HEK293T (cell line): ENCODE results near the gene CTSH.
A peak's percentile ranks its signal among the peaks of the same experiment; 100 is the strongest.

ENCODE experiments used
- CTCF ChIA-PET: fragments of 350-600 bp; formaldehyde crosslinking; extraction: SDS; loops from one replicate; lab custom pipeline; 2021; ENCODE audit warnings: antibody characterized with exemption, inconsistent platforms; lab: Yijun Ruan, JAX
- POLR2A ChIA-PET: fragments of 350-600 bp; formaldehyde crosslinking; extraction: SDS; loops from one replicate; lab custom pipeline; 2020; ENCODE audit warnings: antibody characterized with exemption, inconsistent platforms; lab: Yijun Ruan, JAX
- DNase-seq: peaks from one replicate; pipeline ENCODE4 v3.0.0; 2012; ENCODE audit warnings: mixed read lengths; ENCODE audit errors: extremely low spot score
- ARNT ChIP-seq: fragments of 450-650 bp; IDR thresholded peaks from 2 replicates; pipeline ENCODE4 v1.6.1; 2017; ENCODE audit warnings: mild to moderate bottlenecking
- BHLHE40 ChIP-seq: fragments of 450-650 bp; IDR thresholded peaks from 2 replicates; pipeline ENCODE4 v1.6.1; 2016; ENCODE audit warnings: mild to moderate bottlenecking, moderate library complexity, borderline replicate concordance
- CTBP1 ChIP-seq: fragments of 450-650 bp; IDR thresholded peaks from 2 replicates; pipeline ENCODE4 v1.6.1; 2016; ENCODE audit warnings: borderline replicate concordance
- ELF4 ChIP-seq: fragments of 450-650 bp; IDR thresholded peaks from 2 replicates; pipeline ENCODE4 v1.6.1; 2017; ENCODE audit warnings: antibody characterized with exemption
- FOXA1 ChIP-seq: fragments of 450-650 bp; IDR thresholded peaks from 2 replicates; pipeline ENCODE4 v1.6.1; 2016; ENCODE audit warnings: mild to moderate bottlenecking
- FOXK2 ChIP-seq: fragments of 450-650 bp; IDR thresholded peaks from 2 replicates; pipeline ENCODE4 v1.6.1; 2016; ENCODE audit warnings: mild to moderate bottlenecking
- FOXM1 ChIP-seq: fragments of 450-650 bp; IDR thresholded peaks from 2 replicates; pipeline ENCODE4 v1.6.1; 2017; ENCODE audit warnings: mild to moderate bottlenecking, borderline replicate concordance
- HDGF ChIP-seq: fragments of 450-650 bp; IDR thresholded peaks from 2 replicates; pipeline ENCODE4 v1.6.1; 2017; ENCODE audit warnings: antibody characterized with exemption, borderline replicate concordance
- L3MBTL2 ChIP-seq: fragments of 450-650 bp; conservative IDR thresholded peaks from 2 replicates; pipeline ENCODE4 v1.6.1; 2016; ENCODE audit warnings: mild to moderate bottlenecking
- LEF1 ChIP-seq: fragments of 450-650 bp; IDR thresholded peaks from 2 replicates; pipeline ENCODE4 v1.6.1; 2017; ENCODE audit warnings: mild to moderate bottlenecking, borderline replicate concordance
- NFRKB ChIP-seq: fragments of 450-650 bp; IDR thresholded peaks from 2 replicates; pipeline ENCODE4 v1.6.1; 2016; ENCODE audit warnings: mild to moderate bottlenecking, moderate library complexity
- SP1 ChIP-seq: fragments of 450-650 bp; IDR thresholded peaks from 2 replicates; pipeline ENCODE4 v1.6.1; 2017
- SUZ12 ChIP-seq: fragments of 450-650 bp; IDR thresholded peaks from 2 replicates; pipeline ENCODE4 v1.6.1; 2016; ENCODE audit warnings: mild to moderate bottlenecking
- TARDBP ChIP-seq: fragments of 450-650 bp; IDR thresholded peaks from 2 replicates; pipeline ENCODE4 v1.6.1; 2016
- ZNF384 ChIP-seq: fragments of 450-650 bp; IDR thresholded peaks from 2 replicates; pipeline ENCODE4 v1.6.1; 2016
- TF ChIP-seq, protein P1 (sequence below): fragments of 450-650 bp; IDR thresholded peaks from 2 replicates; pipeline ENCODE4 v1.6.1; 2016

Gene CTSH

DNA sequence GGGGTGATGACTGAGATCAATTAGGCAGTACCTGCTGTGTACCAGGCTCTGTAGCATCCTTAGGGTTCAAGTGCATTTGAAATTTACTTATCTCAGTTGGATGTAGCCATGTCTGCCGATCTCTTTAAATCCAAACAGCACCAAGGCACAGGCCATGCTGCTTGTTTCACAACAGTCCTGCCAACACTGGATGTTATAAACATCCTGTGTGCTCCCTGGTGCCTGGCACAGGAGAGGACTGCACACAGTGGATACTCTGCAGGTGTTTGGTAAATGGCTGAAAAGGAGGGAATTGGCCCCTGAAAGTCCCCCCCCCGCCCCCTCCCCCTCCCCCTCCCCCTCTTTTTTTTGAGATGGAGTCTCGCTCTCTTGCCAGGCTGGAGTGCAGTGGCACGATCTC, 27.0 kb downstream of the CTSH start:
- TF ChIP-seq BHLHE40 = no peak
- TF ChIP-seq, protein P1, sequence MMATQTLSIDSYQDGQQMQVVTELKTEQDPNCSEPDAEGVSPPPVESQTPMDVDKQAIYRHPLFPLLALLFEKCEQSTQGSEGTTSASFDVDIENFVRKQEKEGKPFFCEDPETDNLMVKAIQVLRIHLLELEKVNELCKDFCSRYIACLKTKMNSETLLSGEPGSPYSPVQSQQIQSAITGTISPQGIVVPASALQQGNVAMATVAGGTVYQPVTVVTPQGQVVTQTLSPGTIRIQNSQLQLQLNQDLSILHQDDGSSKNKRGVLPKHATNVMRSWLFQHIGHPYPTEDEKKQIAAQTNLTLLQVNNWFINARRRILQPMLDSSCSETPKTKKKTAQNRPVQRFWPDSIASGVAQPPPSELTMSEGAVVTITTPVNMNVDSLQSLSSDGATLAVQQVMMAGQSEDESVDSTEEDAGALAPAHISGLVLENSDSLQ = no peak
- no peak for TF ChIP-seq HDGF
- no peak for TF ChIP-seq FOXA1
- TF ChIP-seq TARDBP = no peak
- TF ChIP-seq FOXM1 = no peak
- TF ChIP-seq NFRKB = no peak
- TF ChIP-seq ARNT = no peak
- no peak for TF ChIP-seq LEF1
- TF ChIP-seq L3MBTL2 = no peak
- TF ChIP-seq ZNF384 = no peak
- no peak for TF ChIP-seq SP1
- TF ChIP-seq SUZ12 = no peak
- TF ChIP-seq ELF4 = no peak
- ChIA-PET CTCF (no interaction called here), POLR2A (no interaction called here)
- no peak for DNase-seq

DNA sequence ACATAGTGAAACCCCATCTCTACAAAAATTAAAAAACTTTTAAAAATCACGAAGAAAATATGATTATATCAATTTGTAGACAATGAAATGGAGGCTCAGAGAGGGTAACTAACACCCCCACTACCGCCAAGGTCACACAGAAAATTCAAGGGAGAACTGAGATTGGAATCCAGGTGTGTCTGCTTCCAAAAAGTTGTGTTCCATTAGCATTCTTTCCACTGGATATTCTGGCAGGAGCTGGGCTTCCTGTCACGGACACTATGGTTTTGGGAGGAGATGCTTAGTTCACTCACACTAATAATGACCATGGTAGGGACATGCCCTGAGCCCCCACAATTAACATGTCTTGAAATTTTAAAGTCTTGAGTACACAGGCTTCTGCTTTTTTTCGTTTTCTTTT, 28.8 kb downstream of the CTSH start:
- DNase-seq = no peak
- ChIA-PET POLR2A (no interaction called here), CTCF (interaction anchor here (0.6 to 2.4 kb wide), 2 partner anchors 63 to 112 kb away, joined by 3 to 7 read pairs; no protein-coding TSS in a partner anchor)
- TF ChIP-seq CTBP1 = no peak
- TF ChIP-seq SP1 = no peak
- TF ChIP-seq ARNT = no peak
- TF ChIP-seq LEF1 = no peak
- no peak for TF ChIP-seq HDGF
- TF ChIP-seq, protein P1 = no peak
- TF ChIP-seq TARDBP = no peak
- TF ChIP-seq ELF4 = no peak
- TF ChIP-seq NFRKB = no peak
- no peak for TF ChIP-seq FOXA1
- no peak for TF ChIP-seq SUZ12
- no peak for TF ChIP-seq BHLHE40
- no peak for TF ChIP-seq L3MBTL2
- no peak for TF ChIP-seq FOXK2
- TF ChIP-seq ZNF384 = no peak
- no peak for TF ChIP-seq FOXM1

GRCh38 chr15:78915341-78916087, 29.3 kb downstream of the CTSH start:
- no peak for TF ChIP-seq FOXM1
- TF ChIP-seq, protein P1 = peak; percentile 72
- CTCF ChIA-PET = interaction anchor here (0.6 to 2.4 kb wide), 3 partner anchors 64 to 113 kb away, joined by 3 to 7 read pairs (median 3); no protein-coding TSS in a partner anchor
- no peak for DNase-seq
- POLR2A ChIA-PET = no interaction called here

- CTCF ChIA-PET = interaction anchor here (2.4 kb wide), 1 partner anchor 65 kb away, joined by 7 read pairs; no protein-coding TSS in a partner anchor
- TF ChIP-seq CTBP1 = no peak
- TF ChIP-seq ZNF384 = no peak
- TF ChIP-seq NFRKB = no peak
- TF ChIP-seq L3MBTL2 = no peak
- no peak for TF ChIP-seq FOXK2
- TF ChIP-seq ELF4 = no peak
- no peak for TF ChIP-seq FOXA1
- no peak for TF ChIP-seq SUZ12
- DNase-seq = peak; percentile 46
- POLR2A ChIA-PET = no interaction called here
These were observed 30.6 kb downstream of the CTSH start for GRCh38 chr15:78914027-78914764.

GRCh38 chr15:78913012-78913411, 31.8 kb downstream of the CTSH start:
- POLR2A ChIA-PET = no interaction called here
- TF ChIP-seq, protein P1 = no peak
- TF ChIP-seq ELF4 (no peak), HDGF (no peak), L3MBTL2 (no peak), TARDBP (no peak), FOXA1 (no peak), ARNT (no peak), BHLHE40 (no peak), ZNF384 (no peak), FOXK2 (no peak), SUZ12 (no peak), CTBP1 (no peak), LEF1 (no peak), NFRKB (no peak), SP1 (no peak), FOXM1 (no peak)
- CTCF ChIA-PET = no interaction called here
- no peak for DNase-seq
